HepG2 (cell line): ENCODE data around the gene SIX4. TPM values are rescaled to one million over a fixed set of nuclear protein-coding genes. Genes with fewer than 3 reads are reported as not detected.

Experiments used
- AHDC1 ChIP-seq: sonication (generic); formaldehyde crosslinking; IDR thresholded peaks from 2 replicates; pipeline ENCODE4 v1.5.1; 2020; ENCODE audit warnings: mild to moderate bottlenecking, missing genetic modification reagents, borderline replicate concordance
- CEBPG ChIP-seq: IDR thresholded peaks from 2 replicates; pipeline ENCODE4 v1.6.1; 2016
- GZF1 ChIP-seq: sonication (generic); formaldehyde crosslinking; IDR thresholded peaks from 2 replicates; pipeline ENCODE4 v1.5.1; 2020; ENCODE audit warnings: mild to moderate bottlenecking, missing genetic modification reagents
- MAFG ChIP-seq: sonication (generic); formaldehyde crosslinking; IDR thresholded peaks from 2 replicates; pipeline ENCODE4 v1.5.1; 2020; ENCODE audit warnings: mild to moderate bottlenecking, missing genetic modification reagents
- MNT ChIP-seq: fragments of 450-650 bp; IDR thresholded peaks from 2 replicates; pipeline ENCODE4 v1.6.1; 2016
- NFKB2 ChIP-seq: sonication (generic); formaldehyde crosslinking; IDR thresholded peaks from 2 replicates; pipeline ENCODE4 v1.4.0; 2020; ENCODE audit warnings: missing genetic modification reagents, borderline replicate concordance
- POLR2AphosphoS2 ChIP-seq: IDR thresholded peaks from 2 replicates; pipeline ENCODE4 v1.6.1; 2011; ENCODE audit warnings: low read depth, low read length, improper control_type of control experiment
- SUZ12 ChIP-seq: fragments of 150-350 bp; IDR thresholded peaks from 2 replicates; pipeline ENCODE4 v1.6.1; 2014; ENCODE audit warnings: low read depth, low read length
- U2AF2 ChIP-seq: fragments of 200-400 bp; formaldehyde crosslinking; IDR thresholded peaks from 2 replicates; pipeline ENCODE4 v1.6.1; 2017; ENCODE audit warnings: low read depth, mild to moderate bottlenecking, low read length
- UBTF ChIP-seq: sonication (generic); formaldehyde crosslinking; IDR thresholded peaks from 2 replicates; pipeline ENCODE4 v1.4.0; 2020; ENCODE audit warnings: mild to moderate bottlenecking, missing genetic modification reagents
- ZBTB20 ChIP-seq: sonication (generic); formaldehyde crosslinking; IDR thresholded peaks from 2 replicates; pipeline ENCODE4 v1.8.1; 2023; ENCODE audit warnings: missing genetic modification reagents, low read depth, mild to moderate bottlenecking, borderline replicate concordance
- ZBTB37 ChIP-seq: sonication (generic); formaldehyde crosslinking; IDR thresholded peaks from 2 replicates; pipeline ENCODE4 v1.4.0; 2020; ENCODE audit warnings: mild to moderate bottlenecking, missing genetic modification reagents
- ZC3H13 ChIP-seq: sonication (generic); formaldehyde crosslinking; IDR thresholded peaks from 2 replicates; pipeline ENCODE4 v1.8.1; 2023; ENCODE audit warnings: mild to moderate bottlenecking, missing genetic modification reagents, moderate library complexity
- ZFP1 ChIP-seq: IDR thresholded peaks from 2 replicates; pipeline ENCODE4 v1.6.1; 2016
- ZNF207 ChIP-seq: fragments of 450-650 bp; IDR thresholded peaks from 2 replicates; pipeline ENCODE4 v1.6.1; 2016; ENCODE audit warnings: antibody characterized with exemption, borderline replicate concordance
- ZNF605 ChIP-seq: sonication (generic); formaldehyde crosslinking; IDR thresholded peaks from 2 replicates; pipeline ENCODE4 v1.8.0; 2022; ENCODE audit warnings: mild to moderate bottlenecking, missing genetic modification reagents
- ZNF629 ChIP-seq: sonication (generic); formaldehyde crosslinking; conservative IDR thresholded peaks from 2 replicates; pipeline ENCODE4 v1.5.0; 2020; ENCODE audit warnings: missing genetic modification reagents
- ZNF672 ChIP-seq: sonication (generic); formaldehyde crosslinking; IDR thresholded peaks from 2 replicates; pipeline ENCODE4 v1.8.1; 2022; ENCODE audit warnings: missing genetic modification reagents
- ZSCAN12 ChIP-seq: sonication (generic); formaldehyde crosslinking; IDR thresholded peaks from 2 replicates; pipeline ENCODE4 v1.9.0; 2021; ENCODE audit warnings: mild to moderate bottlenecking, missing genetic modification reagents
- ZSCAN21 ChIP-seq: sonication (generic); formaldehyde crosslinking; IDR thresholded peaks from 2 replicates; pipeline ENCODE4 v1.8.0; 2022; ENCODE audit warnings: mild to moderate bottlenecking, missing genetic modification reagents, moderate library complexity, borderline replicate concordance
- polyA plus RNA-seq, 8 experiments: library from polyadenylated mRNA; depleted of rRNA in 3 of 8; stranded (reverse) in 7 of 8; unstranded in 1 of 8; fragments of >200 nt; fragmentation: Illumina TruSeq in 4 of 8; extraction: Trizol in 4 of 8; gene quantifications; 2 replicates each; pipeline versions ENCODE4 v1.2.1 to v1.2.3, GENCODE V29; 2011 to 2016; ENCODE audit warnings: low read depth in 4 of 8, missing spikeins in 1 of 8, mixed read lengths in 1 of 8; ENCODE audit not compliant: insufficient read depth in 1 of 8
- total RNA-seq, 5 experiments: library from RNA; depleted of rRNA; stranded (reverse); fragments of >200 nt; fragmentation: Illumina TruSeq; extraction: Trizol; gene quantifications; 2 replicates each; pipeline ENCODE4 v1.2.3, GENCODE V29; 2016; ENCODE audit warnings: low read depth in 1 of 5

Gene SIX4
- total and polyA plus RNA-seq, 2 of the 13 experiments (the other 11 are each of a cell fraction or from before 2014, with no cell fraction given), result 5.0 to 6.0 TPM

GRCh38 chr14:60722357-60723115 lies 1.6 kb downstream of the SIX4 start (continued):
- TF ChIP-seq GZF1 (CRISPR knock-in tag) (no peak), ZBTB20 (no peak), ZFP1 (no peak), AHDC1 (CRISPR knock-in tag) (no peak), ZNF672 (CRISPR knock-in tag) (no peak), SUZ12 (no peak), ZSCAN12 (no peak), ZNF629 (CRISPR knock-in tag) (0 out of 2 replicates have a peak, but pooled peaks have one; percentile 8), U2AF2 (no peak), MNT (peak; percentile 87), POLR2AphosphoS2 (no peak), ZC3H13 (CRISPR knock-in tag) (peak; percentile 71; the same call in 1 of the 2 replicates), CEBPG (CRISPR knock-in tag) (peak; percentile 25; the same call in 1 of the 2 replicates), ZSCAN21 (CRISPR knock-in tag) (no peak), NFKB2 (CRISPR knock-in tag) (no peak), ZNF207 (no peak), ZBTB37 (no peak), MAFG (CRISPR knock-in tag) (no peak), ZNF605 (no peak), UBTF (peak; percentile 63; the same call in 1 of the 2 replicates)
